BE2C (cell line): ENCODE measurements around the gene RBMS1. TPM values are rescaled to one million over a fixed set of nuclear protein-coding genes. Genes with fewer than 3 reads are reported as not detected.

Experiments
- DNase-seq: peaks from one replicate; pipeline ENCODE4 v3.0.0-alpha.2; 2020
- H3K27me3 ChIP-seq: fragments of 250-450 bp; sonication (Bioruptor Pico); 2 replicates; pipeline ENCODE4 v1.5.1; 2020; ENCODE audit warnings: mild to moderate bottlenecking
- H3K36me3 ChIP-seq: fragments of 250-450 bp; sonication (Bioruptor Pico); 2 replicates; pipeline ENCODE4 v1.5.1; 2020; ENCODE audit warnings: mild to moderate bottlenecking
- H3K4me1 ChIP-seq: fragments of 250-450 bp; sonication (Bioruptor Pico); 2 replicates; pipeline ENCODE4 v1.5.1; 2020
- H3K4me3 ChIP-seq: 2 replicates; pipeline ENCODE4 v1.5.1; 2011; ENCODE audit warnings: low read depth, low read length
- H3K9me3 ChIP-seq: fragments of 250-450 bp; sonication (Bioruptor Pico); 2 replicates; pipeline ENCODE4 v1.5.1; 2020
- polyA plus RNA-seq: library from polyadenylated mRNA; unstranded; fragments of >200 nt; gene quantifications from one replicate; pipeline ENCODE4 v1.2.1, GENCODE V29; 2012; ENCODE audit warnings: low read depth, missing spikeins; ENCODE audit not compliant: insufficient read length, insufficient read depth
- TF ChIP-seq, protein P1 (sequence below): IDR thresholded peaks from 2 replicates; pipeline ENCODE4 v1.5.1; 2012; ENCODE audit warnings: mild to moderate bottlenecking, low read depth, low read length

Gene RBMS1, protein sequence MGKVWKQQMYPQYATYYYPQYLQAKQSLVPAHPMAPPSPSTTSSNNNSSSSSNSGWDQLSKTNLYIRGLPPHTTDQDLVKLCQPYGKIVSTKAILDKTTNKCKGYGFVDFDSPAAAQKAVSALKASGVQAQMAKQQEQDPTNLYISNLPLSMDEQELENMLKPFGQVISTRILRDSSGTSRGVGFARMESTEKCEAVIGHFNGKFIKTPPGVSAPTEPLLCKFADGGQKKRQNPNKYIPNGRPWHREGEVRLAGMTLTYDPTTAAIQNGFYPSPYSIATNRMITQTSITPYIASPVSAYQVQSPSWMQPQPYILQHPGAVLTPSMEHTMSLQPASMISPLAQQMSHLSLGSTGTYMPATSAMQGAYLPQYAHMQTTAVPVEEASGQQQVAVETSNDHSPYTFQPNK
- polyA plus RNA-seq, result 23.4 TPM

DNA sequence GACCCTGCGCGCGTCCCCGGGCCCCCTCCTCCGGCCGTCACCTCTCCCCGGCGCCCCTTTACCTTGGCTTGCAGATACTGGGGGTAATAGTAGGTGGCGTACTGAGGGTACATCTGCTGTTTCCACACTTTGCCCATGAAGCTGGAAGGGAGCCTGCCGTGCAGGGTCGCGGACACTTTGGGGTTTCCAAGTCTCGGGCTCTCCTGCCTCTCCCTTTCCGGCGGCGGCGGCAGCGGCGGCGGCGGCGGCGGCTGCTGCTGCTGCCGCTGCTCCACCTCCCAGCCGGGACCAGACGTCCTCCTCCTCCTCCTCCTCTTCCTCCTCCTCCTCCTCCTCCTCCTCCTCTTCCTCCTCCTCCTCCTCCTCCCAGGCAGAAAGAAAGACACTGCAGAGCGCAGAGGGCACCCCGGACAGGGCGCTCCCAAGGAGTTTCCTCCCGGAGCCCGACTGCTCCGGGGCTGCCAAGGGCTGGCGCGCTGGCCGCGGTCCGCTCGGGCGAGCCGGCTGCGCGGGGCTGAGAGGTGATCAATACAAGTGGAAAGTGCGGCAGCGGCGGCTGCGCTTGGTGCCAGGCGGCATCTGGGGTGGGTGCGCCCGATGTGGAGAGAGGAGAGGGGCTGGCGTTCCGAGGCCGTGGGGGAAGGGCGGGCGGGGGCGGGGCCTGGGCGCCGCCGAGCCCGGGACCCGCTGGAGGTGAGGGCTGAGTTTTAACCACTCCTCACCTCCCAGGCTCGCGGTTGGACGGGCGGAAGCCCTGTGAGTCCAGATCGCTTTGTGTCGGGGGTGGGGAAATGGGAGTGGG is at the start of gene RBMS1:
RBMS1 (minus strand) TSS at position 581 of the 802 bp plus-strand sequence; CDS start at position 137, 444 bp downstream.
- TF ChIP-seq, protein P1, sequence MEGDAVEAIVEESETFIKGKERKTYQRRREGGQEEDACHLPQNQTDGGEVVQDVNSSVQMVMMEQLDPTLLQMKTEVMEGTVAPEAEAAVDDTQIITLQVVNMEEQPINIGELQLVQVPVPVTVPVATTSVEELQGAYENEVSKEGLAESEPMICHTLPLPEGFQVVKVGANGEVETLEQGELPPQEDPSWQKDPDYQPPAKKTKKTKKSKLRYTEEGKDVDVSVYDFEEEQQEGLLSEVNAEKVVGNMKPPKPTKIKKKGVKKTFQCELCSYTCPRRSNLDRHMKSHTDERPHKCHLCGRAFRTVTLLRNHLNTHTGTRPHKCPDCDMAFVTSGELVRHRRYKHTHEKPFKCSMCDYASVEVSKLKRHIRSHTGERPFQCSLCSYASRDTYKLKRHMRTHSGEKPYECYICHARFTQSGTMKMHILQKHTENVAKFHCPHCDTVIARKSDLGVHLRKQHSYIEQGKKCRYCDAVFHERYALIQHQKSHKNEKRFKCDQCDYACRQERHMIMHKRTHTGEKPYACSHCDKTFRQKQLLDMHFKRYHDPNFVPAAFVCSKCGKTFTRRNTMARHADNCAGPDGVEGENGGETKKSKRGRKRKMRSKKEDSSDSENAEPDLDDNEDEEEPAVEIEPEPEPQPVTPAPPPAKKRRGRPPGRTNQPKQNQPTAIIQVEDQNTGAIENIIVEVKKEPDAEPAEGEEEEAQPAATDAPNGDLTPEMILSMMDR, result no peak
- Histone ChIP-seq H3K9me3 (no peaks in the 10 kb centered on the region), H3K27me3 (no peaks in the 10 kb centered on the region), H3K4me1 (no peaks in the 10 kb centered on the region), H3K4me3 (peak within 1 kb of the TSS; percentile 84), H3K36me3 (0 out of 2 replicates have a peak, but pooled peaks cover 3% of the 10 kb centered on the region)
- peak; percentile 71 for DNase-seq

DNA sequence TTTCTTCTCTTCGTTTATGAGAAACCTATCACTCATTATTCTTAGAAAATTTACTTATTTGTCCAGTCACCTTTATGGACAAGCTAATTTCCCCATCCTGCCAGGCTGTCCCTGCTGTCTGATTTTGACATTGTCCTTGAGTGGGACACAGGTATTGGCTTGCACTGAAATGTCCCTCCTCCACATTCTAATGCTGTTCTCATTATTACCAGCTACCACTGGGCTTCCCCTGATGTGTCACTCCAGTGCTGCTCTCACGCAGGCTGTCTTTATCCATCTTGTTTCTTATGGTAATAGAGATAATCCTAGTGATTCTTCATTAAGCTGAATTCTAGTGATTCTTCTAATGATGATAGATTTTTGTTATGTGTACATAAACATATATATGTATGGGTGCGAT is 48.1 kb upstream of the RBMS1 start:
- H3K27me3 ChIP-seq, result no peaks in the 10 kb centered on the region

DNA sequence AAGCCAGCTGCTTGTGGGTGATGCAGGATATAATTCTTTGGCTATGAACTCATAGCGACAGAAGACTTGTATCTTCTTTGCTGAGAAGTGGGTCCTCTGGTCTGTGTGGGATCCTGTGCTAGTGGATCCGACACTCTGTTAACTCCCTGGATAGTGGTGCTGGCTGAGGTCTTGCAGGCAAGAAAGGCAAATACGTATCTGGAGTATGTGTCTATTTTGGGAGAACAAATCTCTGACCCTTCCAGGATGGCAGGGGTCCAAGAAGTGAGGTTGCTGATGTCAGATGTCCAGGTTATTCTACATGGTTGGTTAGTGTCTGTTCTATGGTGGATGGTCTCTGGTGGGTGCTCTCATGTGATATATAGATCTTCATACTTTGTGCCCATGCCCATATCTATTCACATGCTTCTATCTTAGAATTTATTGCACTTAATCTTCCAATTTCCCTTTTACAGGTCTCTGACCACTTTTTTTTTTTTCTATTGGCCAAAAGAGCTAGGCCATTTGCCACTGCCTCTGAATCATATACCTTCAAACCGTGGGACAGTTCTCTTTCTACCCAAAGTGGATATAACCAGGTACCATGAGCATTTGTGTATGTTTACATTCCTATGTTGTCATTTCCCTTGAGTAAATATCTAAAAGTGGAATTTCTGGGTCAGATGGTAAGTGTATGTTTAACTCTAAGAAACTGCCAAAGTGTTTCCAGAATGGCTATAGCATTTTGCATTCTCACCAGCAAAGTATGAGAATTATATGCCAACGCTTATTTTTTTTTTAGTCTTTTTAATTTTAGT is 45.1 kb upstream of the RBMS1 start:
- DNase-seq, result no peak
- Histone ChIP-seq H3K4me1 (no peaks in the 10 kb centered on the region), H3K9me3 (no peaks in the 10 kb centered on the region), H3K36me3 (no peaks in the 10 kb centered on the region), H3K27me3 (no peaks in the 10 kb centered on the region), H3K4me3 (no peak overlapping the region)
- TF ChIP-seq, protein P1, result no peak

More for the DNA sequence above, 48.1 kb upstream of the RBMS1 start:
- no peaks in the 10 kb centered on the region for H3K9me3 ChIP-seq
- DNase-seq, result no peak
- TF ChIP-seq, protein P1, result no peak
- no peaks in the 10 kb centered on the region for H3K36me3 ChIP-seq
- no peak overlapping the region for H3K4me3 ChIP-seq
- H3K4me1 ChIP-seq, result no peaks in the 10 kb centered on the region

DNA sequence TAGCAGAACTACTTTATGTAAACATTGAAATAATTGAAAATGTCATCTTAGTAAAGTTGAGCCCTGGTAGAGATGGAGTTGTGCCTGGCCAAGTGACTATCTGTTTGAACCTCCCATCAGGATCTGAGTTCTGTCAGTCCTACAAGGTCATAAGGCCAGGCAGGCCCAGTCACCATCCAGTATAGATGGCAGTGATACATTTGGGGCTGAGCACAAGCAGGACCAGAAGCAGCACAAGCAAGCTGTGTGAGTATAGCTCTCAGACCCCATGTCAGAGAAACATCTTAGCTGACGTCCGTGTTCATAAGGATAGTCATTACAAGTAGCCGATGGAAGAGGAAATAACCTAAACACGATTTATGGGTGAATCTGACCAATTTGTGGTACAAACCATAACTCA is 44.5 kb upstream of the RBMS1 start:
- no peak for DNase-seq
- no peaks in the 10 kb centered on the region for H3K4me1 ChIP-seq
- no peaks in the 10 kb centered on the region for H3K27me3 ChIP-seq
- TF ChIP-seq, protein P1, result no peak
- H3K4me3 ChIP-seq, result no peak overlapping the region
- no peaks in the 10 kb centered on the region for H3K9me3 ChIP-seq
- H3K36me3 ChIP-seq, result no peaks in the 10 kb centered on the region

DNA sequence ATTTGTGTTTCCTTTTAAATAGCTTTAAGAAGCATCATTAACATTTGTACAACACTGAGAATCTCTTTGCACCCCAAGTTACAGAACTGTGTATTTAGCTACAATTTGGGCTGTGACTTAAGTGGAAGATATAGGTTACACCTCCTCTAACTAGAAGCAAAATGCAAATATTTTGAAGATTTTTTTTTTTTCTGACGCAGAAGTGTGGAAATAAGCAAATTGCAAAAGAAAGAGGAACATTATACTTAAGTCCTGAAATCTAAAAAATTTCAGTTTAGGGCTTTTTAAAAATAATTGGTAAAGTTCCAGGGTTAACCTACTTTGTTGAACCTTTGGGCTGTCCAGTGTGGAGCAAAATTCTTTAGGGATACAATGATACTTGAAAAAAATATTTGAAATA is 41.4 kb upstream of the RBMS1 start:
- Histone ChIP-seq H3K4me1 (no peaks in the 10 kb centered on the region), H3K27me3 (no peaks in the 10 kb centered on the region), H3K4me3 (no peak overlapping the region), H3K9me3 (no peaks in the 10 kb centered on the region), H3K36me3 (no peaks in the 10 kb centered on the region)
- TF ChIP-seq, protein P1, result no peak
- no peak for DNase-seq
